NCI-H226 (cell line): ENCODE data around the gene TGDS.
"Not testable (repeated sequence)": the region's sequence is repeated elsewhere in the genome, so short reads cannot be mapped to it uniquely, and the experiment has no call there.

Source experiments
- DNase-seq: peaks from one replicate; pipeline ENCODE4 v3.0.0-alpha.2; 2015

The TGDS gene

GRCh38 chr13:94595950-94596574 is at the start of gene TGDS:
Gene TGDS, minus strand, starts transcription at chr13:94596152. Its CDS starts 16 bp downstream, at chr13:94596136.
- peak; percentile 96 for DNase-seq

GRCh38 chr13:94641409-94641941 is 45.5 kb upstream of the TGDS start:
- no peak for DNase-seq

- no peak for DNase-seq
Measured at GRCh38 chr13:94640721-94641120, 44.8 kb upstream of the TGDS start.

GRCh38 chr13:94637677-94638076 is 41.7 kb upstream of the TGDS start:
- not testable (repeated sequence) for DNase-seq

- DNase-seq = no peak
Measured at GRCh38 chr13:94636942-94637578, 41.1 kb upstream of the TGDS start.

GRCh38 chr13:94636096-94636495 is 40.1 kb upstream of the TGDS start:
- DNase-seq = not testable (repeated sequence)

GRCh38 chr13:94632226-94632980 is 36.5 kb upstream of the TGDS start:
- peak; percentile 3 for DNase-seq

- no peak for DNase-seq
Measured at GRCh38 chr13:94630858-94631257, 34.9 kb upstream of the TGDS start.

GRCh38 chr13:94623316-94623715 is 27.4 kb upstream of the TGDS start:
- DNase-seq = no peak

- DNase-seq = no peak
Measured at GRCh38 chr13:94622344-94622743, 26.4 kb upstream of the TGDS start.

GRCh38 chr13:94620286-94620896 is 24.4 kb upstream of the TGDS start:
- DNase-seq = no peak

GRCh38 chr13:94617389-94618000 is 21.5 kb upstream of the TGDS start:
- DNase-seq = no peak

GRCh38 chr13:94613051-94613450 is 17.1 kb upstream of the TGDS start:
- DNase-seq = no peak

GRCh38 chr13:94612050-94612449 is 16.1 kb upstream of the TGDS start:
- DNase-seq = no peak

GRCh38 chr13:94610475-94610874 is 14.5 kb upstream of the TGDS start:
- DNase-seq = no peak

- DNase-seq = no peak
Measured at GRCh38 chr13:94609196-94609595, 13.2 kb upstream of the TGDS start.

GRCh38 chr13:94608586-94608985 is 12.6 kb upstream of the TGDS start:
- no peak for DNase-seq

- no peak for DNase-seq
Measured at GRCh38 chr13:94607939-94608338, 12.0 kb upstream of the TGDS start.

- no peak for DNase-seq
Measured at GRCh38 chr13:94607056-94607455, 11.1 kb upstream of the TGDS start.

GRCh38 chr13:94602467-94602866 is 6.5 kb upstream of the TGDS start:
- DNase-seq = no peak

GRCh38 chr13:94601446-94602431 is 5.8 kb upstream of the TGDS start, which contains the start of gene GPR180:
Gene GPR180, plus strand, starts transcription at chr13:94601857. Its CDS starts 71 bp downstream, at chr13:94601928.
- peak; percentile 99 for DNase-seq
